IMR-90 (cell line): ENCODE data around the gene NLRC3. TPM values are rescaled to one million over a fixed set of nuclear protein-coding genes. Genes with fewer than 3 reads are reported as not detected.

ENCODE experiments used
- ATAC-seq: fragments of 200-7000 bp; cut with Tn5 transposase; 2 replicates; pipeline ENCODE4 v1.9.1; 2020; ENCODE audit warnings: low read depth, mild to moderate bottlenecking, moderate library complexity
- BruUV-seq: library from RNA; stranded (reverse); fragments of 400-500 nt; replicated peaks from 2 replicates; lab custom pipeline; 2021; lab: Mats Ljungman, UMichigan
- CTCF ChIA-PET: fragments of 300-600 bp; formaldehyde crosslinking; extraction: SDS; loops from one replicate; lab custom pipeline; 2021; ENCODE audit warnings: antibody characterized with exemption; lab: Yijun Ruan, JAX
- POLR2A ChIA-PET: fragments of 300-600 bp; sonication (Branson Sonifier 250); formaldehyde crosslinking; loops from one replicate; lab custom pipeline; 2022; ENCODE audit warnings: antibody characterized with exemption; ENCODE audit not compliant: unreplicated experiment; lab: Charles Lee
- DNase-seq: peaks from one replicate; pipeline ENCODE4 v3.0.0; 2013
- H2AFZ ChIP-seq: replicated peaks from 2 replicates; pipeline ENCODE3; 2013; ENCODE audit warnings: low read length, mild to moderate bottlenecking; ENCODE audit not compliant: poor library complexity
- H2AK5ac ChIP-seq: 2 replicates; pipeline ENCODE4 v1.6.1; 2013; ENCODE audit warnings: low read depth, low read length, inconsistent platforms
- H2AK9ac ChIP-seq: replicated peaks from 2 replicates; pipeline ENCODE3; 2013; ENCODE audit warnings: mild to moderate bottlenecking, low read depth, low read length, moderate library complexity; ENCODE audit not compliant: poor library complexity
- H2BK120ac ChIP-seq: 2 replicates; pipeline ENCODE4 v1.6.1; 2013; ENCODE audit warnings: low read depth, low read length, inconsistent platforms
- H2BK15ac ChIP-seq: 3 replicates; pipeline ENCODE4 v1.6.1; 2013; ENCODE audit warnings: low read depth, low read length, inconsistent platforms
- H2BK20ac ChIP-seq: 2 replicates; pipeline ENCODE4 v1.6.1; 2013; ENCODE audit warnings: low read depth, mild to moderate bottlenecking, inconsistent platforms, low read length, moderate library complexity
- H2BK5ac ChIP-seq: 2 replicates; pipeline ENCODE4 v1.6.1; 2013; ENCODE audit warnings: mild to moderate bottlenecking, low read depth, low read length, inconsistent platforms; ENCODE audit not compliant: poor library complexity, severe bottlenecking
- H3K14ac ChIP-seq: replicated peaks from 2 replicates; pipeline ENCODE4 v1.6.1; 2013; ENCODE audit warnings: low read depth, low read length, inconsistent platforms
- H3K18ac ChIP-seq: 2 replicates; pipeline ENCODE4 v1.6.1; 2013; ENCODE audit warnings: low read depth, low read length, control low read depth
- H3K23ac ChIP-seq: 2 replicates; pipeline ENCODE4 v1.6.1; 2013; ENCODE audit warnings: low read depth, low read length, inconsistent platforms
- H3K27ac ChIP-seq: 2 replicates; pipeline ENCODE4 v1.5.1; 2013; ENCODE audit warnings: mild to moderate bottlenecking, control low read depth, low read length; ENCODE audit not compliant: insufficient read depth
- H3K27me3 ChIP-seq: 2 replicates; pipeline ENCODE4 v1.6.1; 2013; ENCODE audit warnings: low read length; ENCODE audit not compliant: control insufficient read depth, insufficient read depth
- H3K36me3 ChIP-seq: 2 replicates; pipeline ENCODE4 v1.6.1; 2013; ENCODE audit warnings: low read length, mixed read lengths; ENCODE audit not compliant: control insufficient read depth, insufficient read depth
- H3K4ac ChIP-seq: 2 replicates; pipeline ENCODE4 v1.6.1; 2013; ENCODE audit warnings: low read depth, low read length, inconsistent platforms
- H3K4me1 ChIP-seq: 2 replicates; pipeline ENCODE4 v1.6.1; 2013; ENCODE audit warnings: low read length, mixed read lengths; ENCODE audit not compliant: control insufficient read depth, insufficient read depth
- H3K4me2 ChIP-seq: 2 replicates; pipeline ENCODE4 v1.6.1; 2013; ENCODE audit warnings: low read depth, mild to moderate bottlenecking, control low read depth, low read length, moderate library complexity
- H3K4me3 ChIP-seq: 2 replicates; pipeline ENCODE4 v1.5.1; 2013; ENCODE audit warnings: low read depth, mild to moderate bottlenecking, control low read depth, low read length, moderate library complexity; ENCODE audit not compliant: insufficient read depth
- H3K56ac ChIP-seq: 2 replicates; pipeline ENCODE4 v1.6.1; 2013; ENCODE audit warnings: low read length, inconsistent platforms; ENCODE audit not compliant: insufficient read depth; ENCODE audit errors: extremely low read depth
- H3K79me1 ChIP-seq, 2 experiments: 2 replicates each; pipeline ENCODE4 v1.6.1; 2013; ENCODE audit warnings: low read length in 2 of 2, inconsistent platforms in 1 of 2, low read depth in 1 of 2
- H3K9ac ChIP-seq: 2 replicates; pipeline ENCODE4 v1.6.1; 2013; ENCODE audit warnings: low read depth, low read length, control low read depth
- H3K9me1 ChIP-seq: 2 replicates; pipeline ENCODE4 v1.6.1; 2013; ENCODE audit warnings: low read length, inconsistent platforms; ENCODE audit not compliant: insufficient read depth
- H3K9me3 ChIP-seq: 2 replicates; pipeline ENCODE4 v1.6.1; 2013; ENCODE audit warnings: low read length; ENCODE audit not compliant: control insufficient read depth, insufficient read depth
- H4K20me1 ChIP-seq: 2 replicates; pipeline ENCODE4 v1.6.1; 2013; ENCODE audit warnings: low read length, inconsistent platforms; ENCODE audit not compliant: insufficient read depth
- H4K5ac ChIP-seq: 2 replicates; pipeline ENCODE4 v1.6.1; 2013; ENCODE audit warnings: mild to moderate bottlenecking, low read depth, low read length, control low read depth
- H4K8ac ChIP-seq, 2 experiments: 2 replicates each; pipeline ENCODE4 v1.6.1; 2013; ENCODE audit warnings: low read depth in 2 of 2, low read length in 2 of 2, control low read depth in 1 of 2, inconsistent platforms in 1 of 2
- H4K91ac ChIP-seq: 2 replicates; pipeline ENCODE4 v1.6.1; 2013; ENCODE audit warnings: low read depth, low read length, inconsistent platforms; ENCODE audit not compliant: insufficient read depth
- BHLHE40 ChIP-seq: fragments of 150-350 bp; IDR thresholded peaks from 2 replicates; pipeline ENCODE4 v1.6.1; 2016; ENCODE audit warnings: mild to moderate bottlenecking, low read depth, low read length
- CEBPB ChIP-seq: IDR thresholded peaks from 2 replicates; pipeline ENCODE4 v1.6.1; 2012; ENCODE audit warnings: low read depth, low read length, improper control_type of control experiment
- MAFK ChIP-seq: IDR thresholded peaks from 2 replicates; pipeline ENCODE4 v1.6.1; 2012; ENCODE audit warnings: low read depth, low read length, improper control_type of control experiment
- MAZ ChIP-seq: IDR thresholded peaks from 2 replicates; pipeline ENCODE4 v1.6.1; 2012; ENCODE audit warnings: low read depth, mild to moderate bottlenecking, low read length, improper control_type of control experiment, moderate library complexity, borderline replicate concordance
- MXI1 ChIP-seq: IDR thresholded peaks from 2 replicates; pipeline ENCODE4 v1.6.1; 2012; ENCODE audit warnings: low read depth, mild to moderate bottlenecking, low read length, moderate library complexity, borderline replicate concordance
- NFE2L2 ChIP-seq: fragments of 150-350 bp; IDR thresholded peaks from 2 replicates; pipeline ENCODE4 v1.6.1; 2016; ENCODE audit warnings: low read depth, mild to moderate bottlenecking, low read length
- RAD21 ChIP-seq: IDR thresholded peaks from 2 replicates; pipeline ENCODE4 v1.6.1; 2012; ENCODE audit warnings: low read length, improper control_type of control experiment
- RCOR1 ChIP-seq: IDR thresholded peaks from 2 replicates; pipeline ENCODE4 v1.6.1; 2012; ENCODE audit warnings: mild to moderate bottlenecking, low read length, improper control_type of control experiment; ENCODE audit not compliant: insufficient replicate concordance
- RFX5 ChIP-seq: IDR thresholded peaks from 2 replicates; pipeline ENCODE4 v1.8.0; 2012; ENCODE audit warnings: low read depth, mild to moderate bottlenecking, low read length, moderate library complexity
- SMC3 ChIP-seq: fragments of 150-350 bp; IDR thresholded peaks from 2 replicates; pipeline ENCODE4 v1.6.1; 2016; ENCODE audit warnings: low read depth, mild to moderate bottlenecking, antibody characterized with exemption, low read length, moderate library complexity
- WGBS, 2 experiments: methylation state at CpG; one replicate each; pipeline versions ENCODE4 v1.1.5 to v1.1.7; 2013; ENCODE audit warnings: missing lambda C conversion rate in 2 of 2; ENCODE audit not compliant: insufficient read length in 1 of 2; ENCODE audit errors: extremely low coverage in 2 of 2; 5-methylcytosine and 5-hydroxymethylcytosine counted together
- dilution Hi-C: fragments of 300-500 bp; cut with HindIII; formaldehyde crosslinking; loops from one replicate; pipeline ENCODE4 v1.14.3; 2018; ENCODE audit warnings: low sequenced_read_pairs; ENCODE audit not compliant: unreplicated experiment
- in situ Hi-C: fragments of 300-500 bp; cut with MboI; formaldehyde crosslinking; loops from 3 replicates; pipeline ENCODE4 v1.14.3; 2019; ENCODE audit warnings: low sequenced_read_pairs, inconsistent platforms, mixed read lengths
- intact Hi-C: fragments of 100-400 bp; cut with micrococcal nuclease; formaldehyde crosslinking; loops from 2 replicates; pipeline ENCODE4 v1.10.0; 2022
- polyA plus RNA-seq, 3 experiments: library from polyadenylated mRNA; depleted of rRNA; stranded (reverse); fragments of >200 nt; gene quantifications; 2 replicates each; pipeline ENCODE4 v1.2.3, GENCODE V29; 2012; ENCODE audit warnings: low replicate concordance in 1 of 3
- total RNA-seq: library from RNA; depleted of rRNA; stranded (reverse); fragments of >200 nt; gene quantifications from 2 replicates; pipeline ENCODE4 v1.2.3, GENCODE V29; 2012
- TF ChIP-seq, protein P1 (sequence below): conservative IDR thresholded peaks from 2 replicates; pipeline ENCODE4 v1.5.1; 2012; ENCODE audit warnings: mild to moderate bottlenecking, low read depth, low read length, improper control_type of control experiment

The NLRC3 gene
- total and polyA plus RNA-seq, 2 of the 4 experiments (the other 2 are of a cell fraction): not detected

DNA sequence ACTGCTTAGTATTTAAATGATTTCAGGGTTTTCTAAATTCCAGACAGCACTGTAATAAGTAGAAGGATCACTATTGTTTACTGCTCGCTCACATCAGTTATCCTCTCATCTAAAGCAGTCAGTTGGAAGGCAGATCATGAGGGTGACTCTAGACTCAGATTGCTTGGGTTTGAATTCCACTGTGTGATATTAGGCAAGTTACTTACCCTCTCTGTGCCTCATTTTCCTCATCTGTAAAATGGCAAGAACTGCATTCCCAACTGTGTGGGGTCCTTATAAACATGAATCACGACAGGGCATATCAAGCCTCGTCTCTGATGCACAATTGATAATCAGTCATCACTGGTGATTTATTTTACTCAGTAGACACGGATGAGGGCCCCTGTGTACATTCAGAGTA, 61.3 kb downstream of the NLRC3 start:
- H4K91ac ChIP-seq: no peak overlapping the region
- H2BK20ac ChIP-seq: no peak overlapping the region
- H2BK5ac ChIP-seq: no peak overlapping the region
- in situ Hi-C loops: no loop called here
- no peak overlapping the region for H2AK9ac ChIP-seq
- H3K9me3 ChIP-seq: no peaks in the 10 kb centered on the region
- H3K27ac ChIP-seq: no peak overlapping the region
- H3K9ac ChIP-seq: no peak overlapping the region
- no peak overlapping the region for H3K56ac ChIP-seq
- no peak overlapping the region for H3K18ac ChIP-seq
- no peak overlapping the region for H3K23ac ChIP-seq
- no peak overlapping the region for H2BK15ac ChIP-seq
- H4K20me1 ChIP-seq: peaks cover 9% of the 10 kb centered on the region; the same call in 1 of the 2 replicates
- peaks cover 13% of the 10 kb centered on the region for H3K4me1 ChIP-seq
- ATAC-seq (no peak), DNase-seq (no peak)
- POLR2A ChIA-PET: no interaction called here
- no peak overlapping the region for H4K8ac ChIP-seq
- H3K14ac ChIP-seq: no peak overlapping the region
- H3K4me3 ChIP-seq: no peak overlapping the region
- dilution Hi-C loops: no loop called here
- TF ChIP-seq MAZ (no peak), SMC3 (no peak), MAFK (no peak), BHLHE40 (no peak), NFE2L2 (no peak), RFX5 (no peak), RAD21 (no peak), CEBPB (no peak), MXI1 (no peak), RCOR1 (no peak)
- TF ChIP-seq, protein P1, sequence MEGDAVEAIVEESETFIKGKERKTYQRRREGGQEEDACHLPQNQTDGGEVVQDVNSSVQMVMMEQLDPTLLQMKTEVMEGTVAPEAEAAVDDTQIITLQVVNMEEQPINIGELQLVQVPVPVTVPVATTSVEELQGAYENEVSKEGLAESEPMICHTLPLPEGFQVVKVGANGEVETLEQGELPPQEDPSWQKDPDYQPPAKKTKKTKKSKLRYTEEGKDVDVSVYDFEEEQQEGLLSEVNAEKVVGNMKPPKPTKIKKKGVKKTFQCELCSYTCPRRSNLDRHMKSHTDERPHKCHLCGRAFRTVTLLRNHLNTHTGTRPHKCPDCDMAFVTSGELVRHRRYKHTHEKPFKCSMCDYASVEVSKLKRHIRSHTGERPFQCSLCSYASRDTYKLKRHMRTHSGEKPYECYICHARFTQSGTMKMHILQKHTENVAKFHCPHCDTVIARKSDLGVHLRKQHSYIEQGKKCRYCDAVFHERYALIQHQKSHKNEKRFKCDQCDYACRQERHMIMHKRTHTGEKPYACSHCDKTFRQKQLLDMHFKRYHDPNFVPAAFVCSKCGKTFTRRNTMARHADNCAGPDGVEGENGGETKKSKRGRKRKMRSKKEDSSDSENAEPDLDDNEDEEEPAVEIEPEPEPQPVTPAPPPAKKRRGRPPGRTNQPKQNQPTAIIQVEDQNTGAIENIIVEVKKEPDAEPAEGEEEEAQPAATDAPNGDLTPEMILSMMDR: no peak
- peaks cover 0 to 3% of the 10 kb centered on the region in 2 experiments; a peak in 1 of 4 replicates for H3K79me1 ChIP-seq
- peaks cover 40% of the 10 kb centered on the region for H3K36me3 ChIP-seq
- no TSS peak for BruUV-seq
- no peak overlapping the region for H2BK120ac ChIP-seq
- H3K27me3 ChIP-seq: no peaks in the 10 kb centered on the region
- H2AK5ac ChIP-seq: no peak overlapping the region
- CTCF ChIA-PET: no interaction called here
- no peak overlapping the region for H2AFZ ChIP-seq
- intact Hi-C loops: no loop called here
- no peak overlapping the region for H3K4me2 ChIP-seq
- WGBS, 2 experiments: no CpG with 5 or more reads among the region's 4 CpGs
- no peak overlapping the region for H4K5ac ChIP-seq
- H3K4ac ChIP-seq: no peak overlapping the region
- peaks cover 15% of the 10 kb centered on the region for H3K9me1 ChIP-seq
